GM23248 (cell line): ENCODE data around the gene EZR.

ENCODE experiments used
- EZH2 ChIP-seq: fragments of 200-600 bp; sonication (generic); IDR thresholded peaks from 2 replicates; pipeline ENCODE4 v1.6.1; 2018; ENCODE audit warnings: antibody characterized with exemption, mild to moderate bottlenecking; ENCODE audit not compliant: insufficient read depth, poor library complexity, severe bottlenecking
- EZH2phosphoT487 ChIP-seq: fragments of 200-600 bp; sonication (generic); IDR thresholded peaks from 2 replicates; pipeline ENCODE4 v1.6.1; 2018; ENCODE audit warnings: antibody characterized with exemption, moderate library complexity, mild to moderate bottlenecking, low read depth; ENCODE audit not compliant: insufficient read depth

DNA sequence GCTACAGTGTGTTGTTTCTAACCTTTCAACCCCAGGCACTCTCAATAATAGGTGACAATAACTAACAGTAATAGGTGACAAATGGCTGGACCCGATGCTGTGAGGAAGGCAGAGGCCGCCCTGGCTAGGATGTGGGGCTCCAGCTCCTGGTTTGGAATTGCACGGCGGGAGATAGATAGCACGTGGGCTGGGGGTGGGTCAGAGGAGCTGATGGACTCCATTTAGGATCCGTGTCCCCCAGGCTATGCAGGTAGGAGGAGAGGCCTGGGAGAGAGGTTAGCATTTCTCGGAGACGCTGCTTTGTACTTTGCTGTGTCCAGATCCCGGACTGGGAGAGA is 61.4 kb downstream of the EZR start:
- TF ChIP-seq EZH2 (no peak), EZH2phosphoT487 (no peak)
